GM21367 (cell line): Measurements from ENCODE around the gene LYPD1.

Experiments
- ATAC-seq: cut with Tn5 transposase; IDR thresholded peaks from one replicate; pipeline ENCODE4 v1.9.1; 2021; ENCODE audit not compliant: unreplicated experiment

The LYPD1 gene

DNA sequence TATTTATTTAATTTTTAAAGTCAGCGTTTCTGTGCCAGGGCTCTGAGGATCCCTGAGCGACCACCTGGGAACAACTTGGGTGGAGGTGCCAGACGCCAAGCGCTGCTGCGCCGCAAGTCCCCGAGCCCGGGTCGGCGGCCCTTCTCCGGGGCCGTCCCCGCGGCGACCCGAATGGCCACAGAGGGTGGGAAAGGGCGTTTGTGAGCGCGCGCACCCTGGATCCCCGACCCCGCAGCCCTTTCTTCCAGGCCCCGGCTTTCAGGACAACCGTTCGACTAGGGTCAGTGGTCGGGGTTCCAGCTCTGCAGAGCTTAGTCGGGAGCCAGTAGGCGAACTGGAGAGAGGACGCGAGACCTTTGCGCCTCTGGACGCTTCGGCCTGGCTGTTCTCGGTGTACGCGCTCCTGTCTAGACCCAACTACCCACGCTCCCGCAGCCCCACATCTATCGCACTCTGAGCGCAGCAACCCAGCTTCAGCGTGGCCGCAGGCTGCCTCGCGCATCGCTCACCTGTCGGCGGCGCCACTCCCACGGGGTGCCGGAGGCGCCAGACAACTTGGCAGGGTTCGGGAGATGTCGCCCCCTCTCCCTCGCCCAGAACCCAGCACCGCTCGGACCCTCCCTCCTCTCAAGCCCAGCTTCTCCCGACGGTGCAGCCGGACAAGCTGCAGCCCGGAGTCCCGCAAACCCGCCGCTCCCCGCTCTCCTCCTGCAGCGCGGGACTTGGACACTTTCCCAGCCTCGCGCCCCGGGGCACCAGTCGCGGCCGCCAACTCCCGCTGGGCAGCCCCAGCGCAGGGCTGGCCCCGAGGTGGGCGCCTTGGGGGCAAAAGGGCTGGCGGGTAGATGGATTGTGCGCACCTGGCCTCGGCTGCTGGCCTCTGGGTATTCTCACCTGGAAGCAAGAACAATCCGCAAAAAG lies 758 bp downstream of the LYPD1 start:
- no peak for ATAC-seq

DNA sequence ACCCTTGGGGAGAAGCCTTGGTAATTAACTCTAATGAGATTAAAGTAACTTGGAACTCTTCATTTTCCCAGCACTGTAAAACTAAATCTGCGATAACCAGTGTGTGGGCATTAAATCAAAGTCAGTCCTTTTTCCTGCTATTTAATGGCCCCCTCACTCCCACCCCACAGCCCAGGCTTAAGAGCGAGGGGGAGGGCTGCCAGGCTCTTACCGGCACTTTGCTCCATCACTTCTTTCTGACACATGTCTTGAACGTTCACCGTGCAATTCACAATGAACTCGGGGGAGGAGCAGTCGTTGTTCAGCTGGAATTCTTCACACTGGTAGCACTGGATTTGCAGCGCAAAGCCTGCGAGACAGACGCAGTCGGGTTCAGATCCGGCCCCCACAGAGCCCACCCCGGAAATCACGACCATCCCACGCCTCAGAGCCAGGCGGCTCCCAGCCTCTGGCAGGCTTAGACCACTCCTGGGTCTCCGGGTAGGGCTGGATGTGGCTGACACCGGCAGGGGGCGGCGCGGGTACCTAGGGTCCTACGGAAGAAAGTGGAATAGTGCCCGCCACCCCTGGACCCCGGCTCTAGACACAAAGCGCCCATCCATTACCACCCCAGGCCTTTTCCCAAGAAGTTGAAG lies 1.7 kb downstream of the LYPD1 start:
- no peak for ATAC-seq

DNA sequence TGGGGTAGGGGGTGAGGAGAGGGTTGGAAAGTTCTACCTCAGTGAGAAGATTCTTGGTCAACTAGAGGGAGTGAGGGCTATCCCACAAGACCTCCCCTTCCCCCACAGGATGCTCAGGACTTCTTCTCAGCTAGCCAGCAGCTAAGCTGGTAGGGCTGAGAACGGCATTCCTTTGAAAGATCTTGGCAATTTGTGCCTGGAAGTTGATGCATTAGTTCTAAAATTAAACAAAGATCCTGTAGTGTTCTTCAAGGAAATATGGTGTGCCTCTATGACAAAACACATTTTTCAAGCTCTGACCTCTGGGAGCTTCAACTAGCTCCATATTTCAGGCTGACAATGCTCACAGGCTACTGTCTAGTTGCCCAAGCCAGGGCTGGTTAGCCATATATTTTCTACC lies 2.3 kb downstream of the LYPD1 start:
- no peak for ATAC-seq

DNA sequence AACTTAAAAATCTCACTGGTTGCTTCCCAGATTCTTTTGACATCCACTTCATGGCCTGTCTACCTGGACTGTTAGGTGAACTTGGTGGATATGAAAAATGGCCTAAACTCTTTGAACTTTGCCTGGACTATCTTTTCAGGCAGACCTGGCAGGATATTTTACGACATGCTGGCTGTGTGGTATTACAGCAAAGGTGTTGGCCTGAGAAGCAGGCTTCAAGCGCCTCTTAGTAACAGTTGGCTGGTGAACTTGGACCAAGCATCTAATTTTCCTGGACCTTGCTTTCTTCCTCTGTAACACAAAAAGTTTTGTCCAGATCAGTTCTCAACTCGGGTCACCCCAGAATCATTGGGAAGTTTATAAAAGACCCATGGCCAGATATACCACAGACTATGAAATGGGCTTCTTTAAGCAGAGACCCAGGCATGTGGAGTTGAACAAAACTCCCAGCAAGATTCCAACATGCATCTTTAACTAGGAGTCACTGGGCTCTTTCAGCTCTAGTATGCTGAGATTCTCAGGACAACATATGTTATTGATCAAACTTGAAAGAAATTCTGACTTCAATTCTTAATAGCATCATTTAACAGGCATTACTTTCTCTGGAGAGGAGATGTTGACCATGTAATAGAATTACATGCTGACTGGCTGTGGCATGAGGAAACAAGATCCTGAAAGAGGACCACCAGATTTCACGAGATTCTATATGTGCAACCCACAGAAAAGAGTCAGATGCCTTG lies 4.4 kb downstream of the LYPD1 start:
- no peak for ATAC-seq

DNA sequence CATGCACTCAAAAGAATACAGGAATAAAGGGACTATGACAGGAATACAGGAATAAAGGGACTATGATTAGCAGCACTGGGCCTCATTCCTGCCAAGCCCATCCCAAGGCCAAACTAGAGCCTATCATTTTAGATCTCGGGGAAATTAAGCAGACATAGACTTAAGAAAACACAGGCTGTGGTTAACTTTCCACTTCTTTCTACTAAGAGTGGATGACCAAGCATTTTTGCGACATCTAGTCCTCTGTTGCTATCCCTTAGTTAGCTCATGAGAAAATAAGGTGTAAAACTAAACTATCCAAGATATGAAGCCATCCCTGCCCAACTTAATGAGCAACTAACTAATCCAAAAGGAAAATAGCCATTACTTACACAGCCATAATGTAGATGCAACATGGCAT lies 5.9 kb downstream of the LYPD1 start:
- no peak for ATAC-seq

DNA sequence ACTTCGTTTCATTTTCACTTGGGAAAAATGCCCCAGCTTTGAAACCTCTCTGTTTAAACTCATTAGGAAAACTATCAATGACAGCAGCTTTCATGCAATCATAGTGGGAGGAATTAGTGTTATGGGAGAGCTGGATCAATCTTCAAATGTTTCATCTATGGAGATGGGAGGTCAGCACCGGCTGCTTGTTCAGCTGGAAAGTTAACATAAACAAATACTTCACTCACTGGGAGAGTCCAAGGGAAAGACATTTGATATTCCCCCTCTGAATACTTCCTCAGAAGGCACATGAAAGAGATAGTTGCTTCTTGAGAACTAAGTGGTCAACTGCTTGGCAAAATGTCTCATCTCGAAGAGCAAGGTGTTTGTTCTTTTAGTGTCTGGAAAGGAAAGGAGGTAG lies 7.3 kb downstream of the LYPD1 start:
- no peak for ATAC-seq

DNA sequence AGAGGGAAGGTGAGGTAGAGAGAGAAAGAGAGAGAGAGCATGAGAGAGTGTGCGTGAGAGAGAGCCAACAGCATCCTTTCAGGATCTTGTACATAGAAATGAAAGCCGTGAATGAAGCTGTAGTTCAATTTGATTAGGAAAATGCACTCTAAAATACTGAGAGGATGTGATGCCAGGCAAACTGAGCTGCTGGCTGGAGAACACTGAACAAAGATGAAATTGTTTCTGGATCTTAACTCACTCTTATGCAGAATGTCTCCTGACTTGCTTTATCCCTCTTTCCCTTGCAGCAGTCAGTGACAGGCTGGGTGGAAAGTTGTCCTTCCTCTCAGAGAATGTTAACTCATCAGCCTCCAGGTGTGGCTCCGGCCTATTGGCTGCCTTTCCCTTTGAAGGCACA lies 10.7 kb downstream of the LYPD1 start:
- ATAC-seq: no peak

DNA sequence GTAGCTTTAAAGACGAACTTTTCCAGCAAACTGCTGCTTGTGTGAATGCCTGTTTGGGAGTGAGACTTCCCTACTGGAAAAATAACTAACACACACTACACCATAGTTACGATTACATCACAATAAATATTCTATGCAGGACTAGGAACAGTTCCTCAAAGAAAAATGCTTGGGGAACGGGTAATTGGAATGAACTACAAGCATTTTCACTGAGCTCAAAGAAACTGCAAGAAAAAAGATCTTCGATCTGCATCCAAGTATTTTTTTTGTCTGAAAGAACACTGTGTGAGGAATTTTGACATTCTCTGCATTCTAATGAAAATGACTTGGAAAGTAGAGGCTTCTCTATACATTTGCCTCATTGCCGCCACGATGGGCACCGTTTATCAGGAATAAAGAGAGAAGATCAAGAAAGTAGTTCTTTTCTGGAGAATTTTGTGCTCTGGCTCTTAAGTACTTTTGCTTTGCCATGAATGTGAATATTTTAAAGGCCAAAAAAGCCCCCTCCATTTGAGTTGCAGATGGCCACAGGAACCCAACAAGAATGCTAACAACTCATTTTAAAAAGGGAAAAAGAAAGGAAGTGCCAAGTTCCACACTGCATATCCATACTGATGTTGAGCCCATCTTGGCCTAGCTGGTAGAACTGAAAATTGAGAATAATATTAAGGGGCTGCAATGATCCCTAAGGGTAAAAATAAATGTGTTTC lies 13.6 kb downstream of the LYPD1 start:
- ATAC-seq: no peak

DNA sequence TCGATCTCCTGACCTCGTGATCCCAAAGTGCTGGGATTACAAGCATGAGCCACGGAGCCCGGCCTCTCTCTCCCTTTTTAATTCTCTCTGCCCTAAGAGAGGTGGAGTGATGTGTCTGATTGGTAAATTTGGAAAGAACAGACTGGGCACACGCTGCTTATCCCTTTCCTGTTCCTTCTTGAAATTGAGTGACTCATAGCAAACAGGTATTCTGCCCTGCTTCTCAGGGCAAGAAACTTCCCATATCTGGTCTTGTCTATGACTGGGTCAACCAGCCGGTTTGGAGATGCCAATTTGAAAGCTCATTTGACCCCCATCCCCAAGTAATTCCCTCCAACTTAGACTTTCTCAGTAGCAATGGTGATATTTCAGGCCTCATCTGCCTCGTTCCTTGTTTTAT lies 15.0 kb downstream of the LYPD1 start:
- no peak for ATAC-seq

DNA sequence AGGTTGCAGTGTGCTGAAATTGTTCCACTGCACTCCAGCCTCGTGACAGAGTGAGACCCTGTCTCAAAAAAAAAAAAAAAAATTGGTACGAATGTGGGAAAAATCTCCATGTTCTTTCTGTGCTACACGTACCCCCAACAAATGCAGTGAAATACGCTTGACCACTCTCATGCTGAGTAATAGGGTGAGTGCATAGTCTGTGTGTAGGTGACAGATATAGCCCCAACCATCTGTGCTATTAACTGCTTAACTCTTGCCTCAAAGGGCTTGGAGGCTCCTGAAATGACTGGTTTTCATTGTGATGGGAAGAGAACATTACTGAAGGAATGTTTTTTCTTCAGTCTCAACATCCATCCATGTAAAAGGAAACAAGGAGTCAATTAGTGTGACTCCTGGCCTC lies 15.7 kb downstream of the LYPD1 start:
- no peak for ATAC-seq

DNA sequence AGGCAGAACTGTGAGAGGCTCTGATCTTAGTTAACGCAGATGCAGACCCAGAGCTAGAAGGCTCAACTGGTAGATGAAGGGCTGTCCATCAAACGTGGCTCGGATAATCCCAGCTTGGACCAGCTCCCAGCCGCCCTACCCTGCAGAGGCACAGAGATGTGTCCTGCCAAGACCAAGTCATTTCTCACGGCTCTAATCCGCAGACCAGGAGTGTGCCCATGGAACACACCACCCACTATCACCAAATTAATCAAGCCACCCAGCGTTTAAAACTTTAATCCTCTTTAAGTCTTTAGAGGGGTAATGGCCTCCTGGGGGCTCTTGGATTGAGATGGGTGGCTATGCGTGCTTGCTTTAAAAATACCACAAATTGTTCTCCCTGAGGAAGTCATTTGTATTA lies 17.5 kb downstream of the LYPD1 start:
- ATAC-seq: no peak

DNA sequence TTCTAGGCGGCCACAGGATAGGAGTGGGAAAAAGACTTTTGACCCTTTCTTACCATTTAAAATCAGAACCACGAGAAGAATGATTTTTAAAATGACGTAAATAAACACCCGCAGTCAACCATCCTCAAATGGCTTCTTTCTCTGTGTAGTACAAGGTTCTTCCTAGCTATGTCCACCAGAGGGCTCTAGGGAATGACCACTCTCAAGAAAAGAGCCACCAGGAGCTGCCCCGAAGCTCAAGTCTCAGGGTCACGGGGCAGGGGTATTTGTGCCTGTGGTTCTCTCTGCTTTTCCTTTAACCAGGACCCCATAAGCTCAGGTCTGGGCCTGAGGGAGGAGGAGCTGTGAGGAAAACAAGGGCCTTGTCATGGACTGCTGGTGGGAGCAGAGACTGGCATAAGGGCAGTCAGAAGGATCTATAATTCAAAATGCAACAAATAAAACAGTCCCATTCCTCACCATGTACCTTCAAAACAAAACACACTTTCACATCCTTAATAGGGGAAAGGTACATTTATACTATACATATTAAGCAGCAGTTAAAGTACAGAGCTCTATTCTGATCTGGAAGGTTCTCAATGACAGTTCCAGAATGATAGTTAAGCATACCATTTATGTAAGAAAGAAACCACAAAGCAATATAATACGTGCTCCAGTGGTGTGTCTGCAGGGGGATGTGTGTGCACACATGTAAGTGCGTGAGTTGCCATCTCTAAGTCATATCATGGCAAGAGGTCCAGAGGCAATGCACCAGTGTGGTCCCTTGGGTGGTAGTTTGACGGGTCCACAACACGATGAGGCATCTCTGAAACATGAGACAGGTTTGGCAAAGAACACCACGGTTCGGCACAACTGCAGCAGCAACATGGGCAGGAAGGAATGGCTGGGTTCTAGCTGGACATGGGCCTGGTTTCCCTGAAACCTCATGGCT lies 18.6 kb downstream of the LYPD1 start:
- no peak for ATAC-seq

DNA sequence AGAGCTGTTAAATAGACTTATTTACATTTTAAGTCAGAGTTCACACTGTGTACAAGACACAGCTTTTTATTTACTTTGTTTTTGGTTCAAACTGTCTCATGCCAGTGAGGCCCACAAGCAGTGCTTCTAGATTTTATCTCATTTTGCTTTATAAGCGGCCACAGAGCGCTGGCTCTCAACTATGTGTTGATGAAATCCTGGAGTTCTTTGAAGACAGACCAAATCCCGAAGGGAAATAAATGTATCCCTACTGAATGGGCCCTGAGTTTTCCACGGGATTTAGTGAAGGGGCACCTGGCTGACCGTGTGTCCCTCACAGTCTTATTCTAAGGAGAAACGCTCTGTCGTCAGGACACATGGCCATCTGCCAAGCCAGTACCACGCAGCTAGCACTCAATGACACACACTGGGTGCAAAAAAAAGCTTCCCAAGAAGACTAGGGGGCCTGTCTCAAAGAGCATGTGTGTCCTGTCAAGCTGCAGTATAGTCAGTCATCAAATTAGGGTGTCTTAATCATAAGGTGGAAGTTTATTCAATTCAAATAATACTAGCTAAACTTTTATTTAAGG lies 23.4 kb downstream of the LYPD1 start:
- ATAC-seq: no peak

DNA sequence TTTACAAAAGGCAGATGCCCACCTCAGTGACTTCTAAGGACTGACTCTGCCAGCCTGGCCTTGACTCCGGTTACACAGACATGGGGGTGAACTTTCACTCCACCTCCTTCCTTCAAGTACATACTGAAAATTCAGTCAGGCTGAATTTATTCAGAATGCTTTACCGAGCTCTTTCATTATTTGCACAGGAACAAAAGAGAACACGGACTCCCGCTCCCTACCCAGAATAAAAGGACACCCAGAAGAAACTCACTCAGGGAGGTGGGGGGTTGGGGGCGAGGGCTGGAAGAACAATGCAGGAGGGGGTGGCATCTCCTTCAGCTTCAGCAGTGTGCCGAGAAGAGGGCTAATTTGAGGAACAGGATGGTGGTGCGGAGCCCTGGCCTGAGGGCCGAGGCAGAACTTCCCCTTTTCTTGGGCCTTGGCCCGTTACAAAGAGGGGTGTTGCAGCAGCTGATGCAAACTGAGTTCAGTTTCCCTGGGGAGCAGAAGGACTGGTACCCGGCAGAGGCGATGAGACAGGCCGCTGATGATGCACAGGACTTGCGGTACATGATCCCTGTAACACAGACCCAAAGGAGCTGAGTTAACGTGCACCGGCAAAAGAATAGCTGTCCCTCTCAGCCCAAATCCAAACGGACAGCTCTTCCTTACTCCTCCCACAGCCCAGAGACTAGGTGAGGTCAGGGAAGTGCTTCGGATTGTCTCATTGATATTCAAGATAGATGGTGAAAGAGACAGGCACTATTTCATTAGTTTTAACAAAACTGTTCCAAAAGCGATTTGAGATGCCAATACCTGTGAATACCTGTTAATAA lies 24.1 kb downstream of the LYPD1 start:
- ATAC-seq: no peak

DNA sequence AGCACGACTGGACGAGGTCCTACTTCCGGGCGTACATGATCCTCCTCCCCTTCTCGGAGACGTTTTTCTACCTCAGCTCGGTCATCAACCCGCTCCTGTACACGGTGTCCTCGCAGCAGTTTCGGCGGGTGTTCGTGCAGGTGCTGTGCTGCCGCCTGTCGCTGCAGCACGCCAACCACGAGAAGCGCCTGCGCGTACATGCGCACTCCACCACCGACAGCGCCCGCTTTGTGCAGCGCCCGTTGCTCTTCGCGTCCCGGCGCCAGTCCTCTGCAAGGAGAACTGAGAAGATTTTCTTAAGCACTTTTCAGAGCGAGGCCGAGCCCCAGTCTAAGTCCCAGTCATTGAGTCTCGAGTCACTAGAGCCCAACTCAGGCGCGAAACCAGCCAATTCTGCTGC lies 24.8 kb downstream of the LYPD1 start:
- ATAC-seq: no peak

DNA sequence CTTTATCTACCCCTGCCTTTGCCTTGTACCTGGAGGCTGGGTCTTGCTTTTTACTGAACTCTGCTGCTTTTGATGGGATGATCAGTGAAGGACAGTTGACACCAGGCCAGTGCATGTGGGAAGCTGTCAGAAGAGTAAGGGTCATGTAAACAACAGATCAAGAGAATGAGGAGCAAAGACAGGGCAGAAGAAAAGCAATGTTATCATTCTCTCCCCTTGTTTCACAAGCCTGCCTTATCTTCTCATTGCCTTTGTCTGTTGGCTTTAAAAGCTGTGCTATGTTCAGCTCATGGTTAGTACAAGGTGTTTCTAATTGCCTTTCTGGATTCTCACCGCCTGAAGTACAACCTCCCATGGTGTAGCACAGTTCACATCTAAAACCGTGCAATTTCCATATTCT lies 27.6 kb downstream of the LYPD1 start:
- no peak for ATAC-seq

DNA sequence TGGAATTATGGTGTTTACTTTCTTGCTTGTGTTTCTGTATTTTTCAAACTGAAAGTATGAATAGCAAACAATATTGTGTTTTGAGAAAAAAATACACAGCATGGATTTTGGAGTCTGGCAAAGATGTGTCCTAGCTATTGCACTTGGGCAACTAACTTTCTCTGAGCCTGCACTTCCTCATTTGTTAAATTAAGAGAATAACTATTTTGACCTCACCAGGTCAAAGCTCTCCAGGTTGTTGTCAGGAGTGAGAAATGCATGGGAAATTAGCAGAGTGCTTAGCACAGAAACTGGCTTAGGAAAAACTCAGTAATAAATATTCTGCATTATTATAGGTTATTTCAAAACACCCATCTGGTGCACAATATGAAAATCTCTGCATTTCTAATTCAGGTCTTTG lies 28.2 kb downstream of the LYPD1 start:
- no peak for ATAC-seq

DNA sequence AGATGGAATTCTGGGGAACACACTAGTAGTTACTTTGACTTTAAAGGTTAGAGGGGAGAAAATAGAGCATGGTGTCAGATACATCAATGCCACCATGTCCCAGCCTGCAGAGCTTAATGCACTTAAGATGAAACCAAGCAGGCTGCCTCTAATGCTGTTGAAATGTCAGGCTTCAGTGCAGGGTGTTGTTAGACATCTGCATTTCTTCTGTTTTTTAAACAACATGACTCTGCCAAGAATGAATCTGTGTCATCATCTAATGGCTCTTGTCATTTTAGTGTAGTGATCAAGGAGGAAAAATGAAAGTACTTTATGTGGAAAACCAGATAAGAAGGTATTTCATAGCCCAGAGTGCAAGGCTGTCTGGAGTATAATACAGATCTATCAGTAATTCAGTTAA lies 29.9 kb downstream of the LYPD1 start:
- ATAC-seq: no peak
